Erythroblast (primary cell): ENCODE results near the gene PGP.

Experiments
- GATA1 ChIP-seq: IDR thresholded peaks from 2 replicates; pipeline ENCODE4 v1.6.1; 2011; ENCODE audit warnings: low read depth, mild to moderate bottlenecking, control low read depth, low read length, moderate library complexity
- POLR2A ChIP-seq: IDR thresholded peaks from 2 replicates; pipeline ENCODE4 v1.6.1; 2011; ENCODE audit warnings: mild to moderate bottlenecking, low read length

GRCh38 chr16:2179576-2179975 lies 35.1 kb downstream of the PGP start:
- no peak for TF ChIP-seq POLR2A
- no peak for TF ChIP-seq GATA1
